Peyer's patch (tissue), 4 donors: ENCODE data around the gene P2RY1.

Source experiments
- CTCF ChIP-seq, 6 experiments: fragments of 450-650 bp in 4 of 6; fragments of 200-600 bp in 2 of 6; sonication (generic) in 1 of 6; IDR thresholded peaks; one replicate each; pipeline ENCODE4 v1.5.1; 2017 to 2019; ENCODE audit warnings: antibody characterized with exemption in 6 of 6, mild to moderate bottlenecking in 3 of 6, moderate library complexity in 1 of 6
- POLR2A ChIP-seq, 2 donors: fragments of 450-650 bp; IDR thresholded peaks; one replicate each; pipeline ENCODE4 v1.5.1; 2017; ENCODE audit warnings: antibody characterized with exemption in 2 of 2, mild to moderate bottlenecking in 2 of 2, moderate library complexity in 2 of 2

DNA sequence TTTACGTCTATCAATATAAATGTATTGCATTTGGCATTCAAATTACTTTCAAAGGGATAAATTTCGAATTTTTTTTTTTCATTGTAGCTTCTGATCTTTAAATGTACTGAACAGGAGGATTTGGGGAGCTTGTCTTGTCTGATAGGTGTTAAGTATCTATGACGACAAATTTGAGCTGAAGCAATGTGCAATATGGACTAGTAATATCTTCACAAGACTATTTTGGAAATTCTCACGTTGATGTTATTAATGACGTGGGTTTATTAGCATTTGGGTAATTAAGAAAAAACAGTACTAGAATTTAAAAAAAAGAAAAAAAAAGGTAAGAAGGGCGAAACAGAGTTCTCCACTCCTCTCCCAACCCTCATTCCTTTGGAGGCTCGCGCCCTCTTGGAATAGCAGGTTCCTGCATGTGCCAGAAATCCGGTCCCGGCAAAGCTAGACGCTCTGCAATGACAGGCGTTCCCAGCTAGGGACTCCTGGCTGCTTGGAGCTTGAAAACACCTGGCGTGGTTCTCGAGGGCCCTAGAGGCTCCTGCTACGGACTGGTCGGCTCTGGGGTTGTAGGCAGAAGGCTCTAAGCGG is 648 bp upstream of the P2RY1 start:
- TF ChIP-seq CTCF (IDR thresholded peaks at IDR 0.05): peak in 3 of 6 experiments; percentile 45 to 55 (median 54)
- no peak for TF ChIP-seq POLR2A (IDR thresholded peaks at IDR 0.05)
